IMR-90 (cell line): Measurements from ENCODE around the gene TEP1. TPM values are rescaled to one million over a fixed set of nuclear protein-coding genes. Genes with fewer than 3 reads are reported as not detected.
A peak's percentile ranks its signal among the peaks of the same experiment; 100 is the strongest.

Source experiments
- ATAC-seq: fragments of 200-7000 bp; cut with Tn5 transposase; 2 replicates; pipeline ENCODE4 v1.9.1; 2020; ENCODE audit warnings: low read depth, mild to moderate bottlenecking, moderate library complexity
- BruUV-seq: library from RNA; stranded (reverse); fragments of 400-500 nt; replicated peaks from 2 replicates; lab custom pipeline; 2021; lab: Mats Ljungman, UMichigan
- CTCF ChIA-PET: fragments of 300-600 bp; formaldehyde crosslinking; extraction: SDS; loops from one replicate; lab custom pipeline; 2021; ENCODE audit warnings: antibody characterized with exemption; lab: Yijun Ruan, JAX
- POLR2A ChIA-PET: fragments of 300-600 bp; sonication (Branson Sonifier 250); formaldehyde crosslinking; loops from one replicate; lab custom pipeline; 2022; ENCODE audit warnings: antibody characterized with exemption; ENCODE audit not compliant: unreplicated experiment; lab: Charles Lee
- DNase-seq: peaks from one replicate; pipeline ENCODE4 v3.0.0; 2013
- H2AFZ ChIP-seq: replicated peaks from 2 replicates; pipeline ENCODE3; 2013; ENCODE audit warnings: low read length, mild to moderate bottlenecking; ENCODE audit not compliant: poor library complexity
- H2AK5ac ChIP-seq: 2 replicates; pipeline ENCODE4 v1.6.1; 2013; ENCODE audit warnings: low read depth, low read length, inconsistent platforms
- H2AK9ac ChIP-seq: replicated peaks from 2 replicates; pipeline ENCODE3; 2013; ENCODE audit warnings: mild to moderate bottlenecking, low read depth, low read length, moderate library complexity; ENCODE audit not compliant: poor library complexity
- H2BK120ac ChIP-seq: 2 replicates; pipeline ENCODE4 v1.6.1; 2013; ENCODE audit warnings: low read depth, low read length, inconsistent platforms
- H2BK15ac ChIP-seq: 3 replicates; pipeline ENCODE4 v1.6.1; 2013; ENCODE audit warnings: low read depth, low read length, inconsistent platforms
- H2BK20ac ChIP-seq: 2 replicates; pipeline ENCODE4 v1.6.1; 2013; ENCODE audit warnings: low read depth, mild to moderate bottlenecking, inconsistent platforms, low read length, moderate library complexity
- H2BK5ac ChIP-seq: 2 replicates; pipeline ENCODE4 v1.6.1; 2013; ENCODE audit warnings: mild to moderate bottlenecking, low read depth, low read length, inconsistent platforms; ENCODE audit not compliant: poor library complexity, severe bottlenecking
- H3K14ac ChIP-seq: replicated peaks from 2 replicates; pipeline ENCODE4 v1.6.1; 2013; ENCODE audit warnings: low read depth, low read length, inconsistent platforms
- H3K18ac ChIP-seq: 2 replicates; pipeline ENCODE4 v1.6.1; 2013; ENCODE audit warnings: low read depth, low read length, control low read depth
- H3K23ac ChIP-seq: 2 replicates; pipeline ENCODE4 v1.6.1; 2013; ENCODE audit warnings: low read depth, low read length, inconsistent platforms
- H3K27ac ChIP-seq: 2 replicates; pipeline ENCODE4 v1.5.1; 2013; ENCODE audit warnings: mild to moderate bottlenecking, control low read depth, low read length; ENCODE audit not compliant: insufficient read depth
- H3K27me3 ChIP-seq: 2 replicates; pipeline ENCODE4 v1.6.1; 2013; ENCODE audit warnings: low read length; ENCODE audit not compliant: control insufficient read depth, insufficient read depth
- H3K36me3 ChIP-seq: 2 replicates; pipeline ENCODE4 v1.6.1; 2013; ENCODE audit warnings: low read length, mixed read lengths; ENCODE audit not compliant: control insufficient read depth, insufficient read depth
- H3K4ac ChIP-seq: 2 replicates; pipeline ENCODE4 v1.6.1; 2013; ENCODE audit warnings: low read depth, low read length, inconsistent platforms
- H3K4me1 ChIP-seq: 2 replicates; pipeline ENCODE4 v1.6.1; 2013; ENCODE audit warnings: low read length, mixed read lengths; ENCODE audit not compliant: control insufficient read depth, insufficient read depth
- H3K4me2 ChIP-seq: 2 replicates; pipeline ENCODE4 v1.6.1; 2013; ENCODE audit warnings: low read depth, mild to moderate bottlenecking, control low read depth, low read length, moderate library complexity
- H3K4me3 ChIP-seq: 2 replicates; pipeline ENCODE4 v1.5.1; 2013; ENCODE audit warnings: low read depth, mild to moderate bottlenecking, control low read depth, low read length, moderate library complexity; ENCODE audit not compliant: insufficient read depth
- H3K56ac ChIP-seq: 2 replicates; pipeline ENCODE4 v1.6.1; 2013; ENCODE audit warnings: low read length, inconsistent platforms; ENCODE audit not compliant: insufficient read depth; ENCODE audit errors: extremely low read depth
- H3K79me1 ChIP-seq, 2 experiments: 2 replicates each; pipeline ENCODE4 v1.6.1; 2013; ENCODE audit warnings: low read length in 2 of 2, inconsistent platforms in 1 of 2, low read depth in 1 of 2
- H3K9ac ChIP-seq: 2 replicates; pipeline ENCODE4 v1.6.1; 2013; ENCODE audit warnings: low read depth, low read length, control low read depth
- H3K9me1 ChIP-seq: 2 replicates; pipeline ENCODE4 v1.6.1; 2013; ENCODE audit warnings: low read length, inconsistent platforms; ENCODE audit not compliant: insufficient read depth
- H3K9me3 ChIP-seq: 2 replicates; pipeline ENCODE4 v1.6.1; 2013; ENCODE audit warnings: low read length; ENCODE audit not compliant: control insufficient read depth, insufficient read depth
- H4K20me1 ChIP-seq: 2 replicates; pipeline ENCODE4 v1.6.1; 2013; ENCODE audit warnings: low read length, inconsistent platforms; ENCODE audit not compliant: insufficient read depth
- H4K5ac ChIP-seq: 2 replicates; pipeline ENCODE4 v1.6.1; 2013; ENCODE audit warnings: mild to moderate bottlenecking, low read depth, low read length, control low read depth
- H4K8ac ChIP-seq, 2 experiments: 2 replicates each; pipeline ENCODE4 v1.6.1; 2013; ENCODE audit warnings: low read depth in 2 of 2, low read length in 2 of 2, control low read depth in 1 of 2, inconsistent platforms in 1 of 2
- H4K91ac ChIP-seq: 2 replicates; pipeline ENCODE4 v1.6.1; 2013; ENCODE audit warnings: low read depth, low read length, inconsistent platforms; ENCODE audit not compliant: insufficient read depth
- MAZ ChIP-seq: IDR thresholded peaks from 2 replicates; pipeline ENCODE4 v1.6.1; 2012; ENCODE audit warnings: low read depth, mild to moderate bottlenecking, low read length, improper control_type of control experiment, moderate library complexity, borderline replicate concordance
- NFE2L2 ChIP-seq: fragments of 150-350 bp; IDR thresholded peaks from 2 replicates; pipeline ENCODE4 v1.6.1; 2016; ENCODE audit warnings: low read depth, mild to moderate bottlenecking, low read length
- WGBS, 2 experiments: methylation state at CpG; one replicate each; pipeline versions ENCODE4 v1.1.5 to v1.1.7; 2013; ENCODE audit warnings: missing lambda C conversion rate in 2 of 2; ENCODE audit not compliant: insufficient read length in 1 of 2; ENCODE audit errors: extremely low coverage in 2 of 2; 5-methylcytosine and 5-hydroxymethylcytosine counted together
- dilution Hi-C: fragments of 300-500 bp; cut with HindIII; formaldehyde crosslinking; loops from one replicate; pipeline ENCODE4 v1.14.3; 2018; ENCODE audit warnings: low sequenced_read_pairs; ENCODE audit not compliant: unreplicated experiment
- in situ Hi-C: fragments of 300-500 bp; cut with MboI; formaldehyde crosslinking; loops from 3 replicates; pipeline ENCODE4 v1.14.3; 2019; ENCODE audit warnings: low sequenced_read_pairs, inconsistent platforms, mixed read lengths
- intact Hi-C: fragments of 100-400 bp; cut with micrococcal nuclease; formaldehyde crosslinking; loops from 2 replicates; pipeline ENCODE4 v1.10.0; 2022
- polyA plus RNA-seq, 3 experiments: library from polyadenylated mRNA; depleted of rRNA; stranded (reverse); fragments of >200 nt; gene quantifications; 2 replicates each; pipeline ENCODE4 v1.2.3, GENCODE V29; 2012; ENCODE audit warnings: low replicate concordance in 1 of 3
- total RNA-seq: library from RNA; depleted of rRNA; stranded (reverse); fragments of >200 nt; gene quantifications from 2 replicates; pipeline ENCODE4 v1.2.3, GENCODE V29; 2012

Gene TEP1
- total and polyA plus RNA-seq, 2 of the 4 experiments (the other 2 are of a cell fraction), result 10.7 to 12.4 TPM

- H2BK15ac ChIP-seq, result no peak overlapping the region
- no peak overlapping the region for H3K9ac ChIP-seq
- CTCF ChIA-PET, result interaction anchor here (1.5 kb wide), 1 partner anchor 13 kb away, joined by 3 read pairs; the partner anchor contains the start of gene PARP2
- ATAC-seq (no peak), DNase-seq (peak; percentile 4)
- peaks cover 35% of the 10 kb centered on the region for H3K36me3 ChIP-seq
- no peaks in the 10 kb centered on the region for H3K9me3 ChIP-seq
- intact Hi-C loops, result loop anchor here (5.0 kb wide), 1 partner anchor 51 kb away; no protein-coding TSS in a partner anchor
- H3K4me3 ChIP-seq, result no peak overlapping the region
- no peak overlapping the region for H3K18ac ChIP-seq
- H3K27me3 ChIP-seq, result no peaks in the 10 kb centered on the region
- H3K4ac ChIP-seq, result no peak overlapping the region
- H3K14ac ChIP-seq, result no peak overlapping the region
- dilution Hi-C loops, result no loop called here
- H2BK5ac ChIP-seq, result no peak overlapping the region
- no peak overlapping the region for H2BK120ac ChIP-seq
- no peaks in the 10 kb centered on the region for H3K9me1 ChIP-seq
- H2BK20ac ChIP-seq, result no peak overlapping the region
- no peak overlapping the region for H2AFZ ChIP-seq
- H3K4me2 ChIP-seq, result no peak overlapping the region
- H3K4me1 ChIP-seq, result no peaks in the 10 kb centered on the region
- H4K8ac ChIP-seq, result no peak overlapping the region
- WGBS, 2 experiments, result 83% methylated on average over 1 of the region's 3 CpGs; no CpG with 5 or more reads in 1 of the 2 experiments
- POLR2A ChIA-PET, result no interaction called here
- no peak for TF ChIP-seq MAZ
- TF ChIP-seq NFE2L2, result no peak
- H3K56ac ChIP-seq, result no peak overlapping the region
- no peak overlapping the region for H3K23ac ChIP-seq
- no peak overlapping the region for H2AK9ac ChIP-seq
- no peak overlapping the region for H4K5ac ChIP-seq
- H4K91ac ChIP-seq, result no peak overlapping the region
- in situ Hi-C loops, result loop anchor here (25.0 kb wide), 1 partner anchor 1056 kb away; no protein-coding TSS in a partner anchor
- no peak overlapping the region for H2AK5ac ChIP-seq
- BruUV-seq, result no TSS peak
- no peak overlapping the region for H3K27ac ChIP-seq
- no peaks in the 10 kb centered on the region for H4K20me1 ChIP-seq
- no peaks in the 10 kb centered on the region for H3K79me1 ChIP-seq
These were observed 56.9 kb downstream of the TEP1 start for GRCh38 chr14:20356422-20356821.
